Lung (tissue), 12 donors: ENCODE results near the gene ADAMTSL1. TPM values are rescaled to one million over a fixed set of nuclear protein-coding genes. Genes with fewer than 3 reads are reported as not detected.

ENCODE experiments used
- ATAC-seq: fragments of 200-7000 bp; cut with Tn5 transposase; one replicate; pipeline ENCODE4 v1.9.1; 2020; ENCODE audit warnings: moderate number of reproducible peaks; ENCODE audit not compliant: insufficient read depth, low FRiP score
- DNase-seq, 3 donors: peaks; one replicate each; pipeline ENCODE4 v3.0.0-alpha.2; 2013 to 2017
- H3K27ac ChIP-seq, 2 donors: one replicate each; pipeline ENCODE4 v1.5.1; 2013; ENCODE audit warnings: mild to moderate bottlenecking in 2 of 2, moderate library complexity in 2 of 2, control low read depth in 1 of 2, inconsistent platforms in 1 of 2, low read depth in 1 of 2, low read length in 1 of 2
- H3K27me3 ChIP-seq, 3 donors: one replicate each; pipeline ENCODE4 v1.5.1; 2013; ENCODE audit warnings: low read length in 2 of 3; ENCODE audit not compliant: control insufficient read depth in 3 of 3, insufficient read depth in 3 of 3
- H3K36me3 ChIP-seq, 4 donors: one replicate each; pipeline ENCODE4 v1.5.1; 2013; ENCODE audit warnings: low read length in 4 of 4, mild to moderate bottlenecking in 1 of 4, moderate library complexity in 1 of 4; ENCODE audit not compliant: control insufficient read depth in 4 of 4, insufficient read depth in 4 of 4
- H3K4me1 ChIP-seq, 5 donors: one replicate each; pipeline ENCODE4 v1.5.1; 2013; ENCODE audit warnings: low read length in 5 of 5, mild to moderate bottlenecking in 2 of 5, moderate library complexity in 1 of 5; ENCODE audit not compliant: control insufficient read depth in 5 of 5, insufficient read depth in 5 of 5
- H3K4me3 ChIP-seq: one replicate; pipeline ENCODE4 v1.5.1; 2013; ENCODE audit warnings: mild to moderate bottlenecking, control low read depth, moderate library complexity
- H3K9ac ChIP-seq, 2 donors: one replicate each; pipeline ENCODE4 v1.5.1; 2013; ENCODE audit warnings: low read length in 2 of 2, control low read depth in 1 of 2; ENCODE audit not compliant: insufficient read depth in 1 of 2
- H3K9me3 ChIP-seq, 4 donors: one replicate each; pipeline ENCODE4 v1.5.1; 2013; ENCODE audit warnings: low read length in 3 of 4, mild to moderate bottlenecking in 1 of 4, moderate library complexity in 1 of 4; ENCODE audit not compliant: control insufficient read depth in 4 of 4, insufficient read depth in 3 of 4
- CTCF ChIP-seq: IDR thresholded peaks from 2 replicates; pipeline ENCODE4 v1.5.1; 2012; ENCODE audit warnings: mild to moderate bottlenecking; ENCODE audit errors: control extremely low read depth, extremely low read depth
- WGBS, 2 donors: extraction: QIAGEN DNeasy Blood & Tissue Kit; methylation state at CpG; one replicate each; pipeline ENCODE4 v1.1.7; 2013; 5-methylcytosine and 5-hydroxymethylcytosine counted together
- polyA plus RNA-seq, 2 donors: library from polyadenylated mRNA; stranded (reverse); fragments of 200-250 nt; gene quantifications; one replicate each; pipeline ENCODE4 v1.2.1, GENCODE V29; 2013
- total RNA-seq, 2 donors: library from RNA; depleted of rRNA in 1 of 2; stranded (reverse); fragments of >200 nt in 1 of 2; gene quantifications; one replicate each; pipeline ENCODE4 v1.2.1, GENCODE V29; 2014 to 2021
- donor health status: control.
- donor health status: control.
- donor health status: Bipolar disorder and iron deficiency.
- donor health status: healthy.
- donor health status: DM: yes; HTN: yes; CAD: no.

The ADAMTSL1 gene
- total and polyA plus RNA-seq, 4 donors = 0.25 to 36.2 (median 1.4) TPM

DNA sequence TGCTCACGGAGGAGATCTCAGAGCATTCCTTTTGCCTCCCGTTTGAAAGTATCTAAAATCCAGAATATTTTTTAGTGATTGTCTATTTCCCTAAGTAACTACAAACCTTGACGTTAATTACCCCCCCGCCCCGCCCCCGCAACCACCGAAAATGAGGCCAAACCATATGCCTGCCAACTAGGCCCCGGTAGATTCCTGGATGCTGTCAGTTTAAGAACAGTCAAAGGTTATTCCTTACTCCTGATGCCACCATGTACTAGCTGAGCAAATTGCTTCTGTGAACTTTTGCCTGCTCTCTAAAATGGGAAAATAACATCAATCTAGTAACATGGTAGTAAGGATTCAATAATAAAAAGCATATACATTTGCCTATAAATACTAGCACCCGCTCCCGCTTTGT lies 314.3 kb downstream of the ADAMTSL1 start:
- Histone ChIP-seq H3K36me3 (no peaks in the 10 kb centered on the region), H3K4me3 (no peak overlapping the region), H3K9me3 (no peaks in the 10 kb centered on the region), H3K4me1 (peaks cover 0 to 16% (median 7%) of the 10 kb centered on the region in 5 donors), H3K27ac (no peak overlapping the region), H3K27me3 (no peaks in the 10 kb centered on the region), H3K9ac (no peak overlapping the region)
- TF ChIP-seq CTCF = no peak
- WGBS, 2 donors = 87 to 94% methylated on average over 10 of the region's 10 CpGs
- DNase-seq = no peak
- ATAC-seq = no peak

DNA sequence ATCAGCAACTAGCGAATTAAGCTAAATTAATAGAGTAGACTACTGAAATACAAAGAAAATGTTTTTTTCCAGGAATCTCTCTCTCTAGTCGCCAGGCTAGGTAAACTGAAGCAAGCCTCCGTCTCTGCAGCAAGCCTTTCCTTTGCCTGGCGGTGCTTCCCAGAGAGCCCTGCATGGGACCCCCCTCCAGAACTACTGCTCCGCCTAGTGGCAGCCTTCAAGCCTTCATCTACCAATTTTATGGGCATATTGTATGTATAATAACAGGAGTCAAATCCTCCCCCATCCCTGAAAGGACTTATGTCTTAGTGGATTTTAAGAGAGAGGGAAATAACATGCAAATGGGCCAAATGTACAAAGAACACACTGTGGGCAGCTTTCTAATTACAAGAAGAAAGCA lies 317.1 kb downstream of the ADAMTSL1 start:
- H3K4me3 ChIP-seq = no peak overlapping the region
- H3K4me1 ChIP-seq = peaks cover 0 to 16% (median 7%) of the 10 kb centered on the region in 5 donors
- TF ChIP-seq CTCF = no peak
- H3K27ac ChIP-seq = no peak overlapping the region
- H3K9ac ChIP-seq = no peak overlapping the region
- DNase-seq = peak; percentile 23 to 50 (median 48)
- no peak for ATAC-seq
- no peaks in the 10 kb centered on the region for H3K36me3 ChIP-seq
- 86 to 91% methylated on average over 5 of the region's 5 CpGs for whole genome bisulfite sequencing, 2 donors
- H3K27me3 ChIP-seq = no peaks in the 10 kb centered on the region
- no peaks in the 10 kb centered on the region for H3K9me3 ChIP-seq

DNA sequence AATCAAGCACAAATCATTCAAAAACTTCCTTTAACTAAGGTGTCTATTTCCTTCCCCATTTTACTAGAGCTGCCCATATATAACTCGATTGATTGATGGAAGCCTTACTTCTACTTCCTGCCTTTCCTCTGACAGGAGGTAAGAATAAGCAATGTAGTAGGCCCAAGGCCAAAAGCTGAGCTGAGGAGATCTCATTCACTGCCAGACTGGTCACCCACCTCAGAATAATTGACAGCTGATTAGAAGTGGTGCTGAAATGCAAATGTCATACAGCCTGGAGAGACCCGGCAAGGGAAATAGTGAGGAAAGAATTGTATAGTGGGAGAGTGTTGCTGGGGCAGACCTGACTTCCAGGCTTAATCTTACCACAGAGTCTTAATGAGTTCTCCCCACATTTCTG lies 319.2 kb downstream of the ADAMTSL1 start:
- Histone ChIP-seq H3K9me3 (peaks cover 0 to 1% (median 0%) of the 10 kb centered on the region in 4 donors), H3K27me3 (no peaks in the 10 kb centered on the region), H3K9ac (no peak overlapping the region), H3K4me3 (no peak overlapping the region), H3K36me3 (no peaks in the 10 kb centered on the region), H3K27ac (no peak overlapping the region), H3K4me1 (no peaks in the 10 kb centered on the region)
- TF ChIP-seq CTCF = no peak
- ATAC-seq (no peak), DNase-seq (no peak)
- WGBS, 2 donors = 25 to 28% methylated on average over 2 of the region's 2 CpGs
